T-helper 2 cell treated with Interferon-gamma antibody and Interleukin-4, amounts not matched to agents 5 μg/mL and 100 μg/mL, for 36 hours (primary cell): Measurements from ENCODE around the gene POU2F1.

ENCODE experiments used
- DNase-seq: peaks from one replicate; pipeline ENCODE4 v3.0.0; 2021; ENCODE audit warnings: low spot score
- H3K27ac Mint-ChIP-seq: one replicate; pipeline ENCODE4 v1.8.0; 2021; ENCODE audit warnings: mild to moderate bottlenecking, mixed read lengths
- H3K27me3 Mint-ChIP-seq: one replicate; pipeline ENCODE4 v1.8.0; 2021; ENCODE audit warnings: low read depth, mixed read lengths
- H3K36me3 Mint-ChIP-seq: one replicate; pipeline ENCODE4 v1.8.0; 2021; ENCODE audit warnings: low read depth, mixed read lengths
- H3K4me1 Mint-ChIP-seq: one replicate; pipeline ENCODE4 v1.8.0; 2021; ENCODE audit warnings: low read depth, mixed read lengths
- H3K4me3 Mint-ChIP-seq: one replicate; pipeline ENCODE4 v1.8.0; 2022; ENCODE audit warnings: mild to moderate bottlenecking, moderate library complexity, mixed read lengths
- H3K9me3 Mint-ChIP-seq: one replicate; pipeline ENCODE4 v1.8.0; 2021; ENCODE audit warnings: mixed read lengths

The POU2F1 gene

DNA sequence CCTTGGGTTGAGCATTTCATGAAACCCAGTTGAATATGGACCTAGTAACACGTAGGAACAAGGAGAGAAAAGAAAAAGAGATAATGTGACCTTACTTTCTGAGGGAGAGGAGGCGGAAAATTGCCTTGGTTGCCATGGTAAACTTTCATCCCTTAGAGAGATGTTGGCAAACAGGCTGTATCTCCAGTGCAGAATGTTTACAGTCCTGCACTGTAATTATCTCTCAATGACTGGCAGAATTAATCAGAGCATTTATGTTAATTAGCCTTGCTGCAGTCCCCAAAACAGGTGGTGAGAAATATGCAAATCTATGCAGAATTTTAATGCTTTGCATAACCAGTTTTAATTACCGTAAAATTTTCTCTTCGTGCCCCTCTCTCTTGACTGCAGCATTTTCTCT is 150.3 kb downstream of the POU2F1 start:
- Mint-ChIP-seq H3K27me3 (no peaks in the 10 kb centered on the region), H3K36me3 (peaks cover 8% of the 10 kb centered on the region), H3K4me1 (no peaks in the 10 kb centered on the region), H3K9me3 (no peaks in the 10 kb centered on the region), H3K27ac (no peak overlapping the region), H3K4me3 (no peak overlapping the region)
- DNase-seq = no peak

- Mint-ChIP-seq H3K27ac (no peak overlapping the region), H3K9me3 (no peaks in the 10 kb centered on the region), H3K27me3 (no peaks in the 10 kb centered on the region), H3K4me3 (no peak overlapping the region), H3K4me1 (no peaks in the 10 kb centered on the region), H3K36me3 (peaks cover 8% of the 10 kb centered on the region)
- no peak for DNase-seq
Measured at GRCh38 chr1:167373398-167373797, 152.7 kb downstream of the POU2F1 start.

- Mint-ChIP-seq H3K27ac (no peak overlapping the region), H3K9me3 (no peaks in the 10 kb centered on the region), H3K4me1 (no peaks in the 10 kb centered on the region), H3K36me3 (peaks cover 8% of the 10 kb centered on the region), H3K27me3 (no peaks in the 10 kb centered on the region), H3K4me3 (no peak overlapping the region)
- no peak for DNase-seq
Measured at GRCh38 chr1:167373986-167374385, 153.3 kb downstream of the POU2F1 start.

GRCh38 chr1:167375949-167376348 is 155.3 kb downstream of the POU2F1 start:
- no peaks in the 10 kb centered on the region for H3K4me1 Mint-ChIP-seq
- no peaks in the 10 kb centered on the region for H3K27me3 Mint-ChIP-seq
- H3K4me3 Mint-ChIP-seq = no peak overlapping the region
- H3K36me3 Mint-ChIP-seq = peaks cover 12% of the 10 kb centered on the region
- H3K9me3 Mint-ChIP-seq = no peaks in the 10 kb centered on the region
- no peak for DNase-seq
- no peak overlapping the region for H3K27ac Mint-ChIP-seq

GRCh38 chr1:167387251-167387910 is 166.7 kb downstream of the POU2F1 start:
- Mint-ChIP-seq H3K36me3 (peaks cover 14% of the 10 kb centered on the region), H3K4me3 (no peak overlapping the region), H3K27ac (no peak overlapping the region), H3K9me3 (no peaks in the 10 kb centered on the region), H3K4me1 (no peaks in the 10 kb centered on the region), H3K27me3 (no peaks in the 10 kb centered on the region)
- DNase-seq = no peak

GRCh38 chr1:167388976-167389375 is 168.3 kb downstream of the POU2F1 start:
- no peak for DNase-seq
- Mint-ChIP-seq H3K27me3 (no peaks in the 10 kb centered on the region), H3K9me3 (no peaks in the 10 kb centered on the region), H3K4me3 (no peak overlapping the region), H3K27ac (no peak overlapping the region), H3K36me3 (peaks cover 14% of the 10 kb centered on the region), H3K4me1 (no peaks in the 10 kb centered on the region)

GRCh38 chr1:167392200-167392696 is 171.6 kb downstream of the POU2F1 start:
- no peak for DNase-seq
- Mint-ChIP-seq H3K4me3 (no peak overlapping the region), H3K27me3 (no peaks in the 10 kb centered on the region), H3K27ac (no peak overlapping the region), H3K36me3 (peaks cover 2% of the 10 kb centered on the region), H3K4me1 (no peaks in the 10 kb centered on the region), H3K9me3 (no peaks in the 10 kb centered on the region)

- Mint-ChIP-seq H3K36me3 (peaks cover 20% of the 10 kb centered on the region), H3K4me3 (no peak overlapping the region), H3K27ac (no peak overlapping the region)
Measured at GRCh38 chr1:167400359-167400953, 179.8 kb downstream of the POU2F1 start.

GRCh38 chr1:167401260-167401873 is 180.7 kb downstream of the POU2F1 start:
- Mint-ChIP-seq H3K27me3 (no peaks in the 10 kb centered on the region), H3K27ac (no peak overlapping the region), H3K4me1 (no peaks in the 10 kb centered on the region), H3K36me3 (peaks cover 20% of the 10 kb centered on the region), H3K9me3 (no peaks in the 10 kb centered on the region), H3K4me3 (no peak overlapping the region)
- peak; percentile 30 for DNase-seq

More at GRCh38 chr1:167400359-167400953, 179.8 kb downstream of the POU2F1 start:
- no peaks in the 10 kb centered on the region for H3K9me3 Mint-ChIP-seq
- no peaks in the 10 kb centered on the region for H3K27me3 Mint-ChIP-seq
- no peaks in the 10 kb centered on the region for H3K4me1 Mint-ChIP-seq
- no peak for DNase-seq

GRCh38 chr1:167404161-167404888 is 183.6 kb downstream of the POU2F1 start:
- DNase-seq = no peak
- H3K36me3 Mint-ChIP-seq = peaks cover 14% of the 10 kb centered on the region
- H3K27me3 Mint-ChIP-seq = no peaks in the 10 kb centered on the region
- no peaks in the 10 kb centered on the region for H3K9me3 Mint-ChIP-seq
- H3K4me3 Mint-ChIP-seq = no peak overlapping the region
- no peak overlapping the region for H3K27ac Mint-ChIP-seq
- no peaks in the 10 kb centered on the region for H3K4me1 Mint-ChIP-seq

- H3K4me3 Mint-ChIP-seq = no peak overlapping the region
- H3K27ac Mint-ChIP-seq = no peak overlapping the region
- no peaks in the 10 kb centered on the region for H3K9me3 Mint-ChIP-seq
- H3K27me3 Mint-ChIP-seq = no peaks in the 10 kb centered on the region
- H3K36me3 Mint-ChIP-seq = peaks cover 14% of the 10 kb centered on the region
- H3K4me1 Mint-ChIP-seq = no peaks in the 10 kb centered on the region
- DNase-seq = no peak
Measured at GRCh38 chr1:167404908-167405307, 184.2 kb downstream of the POU2F1 start.

DNA sequence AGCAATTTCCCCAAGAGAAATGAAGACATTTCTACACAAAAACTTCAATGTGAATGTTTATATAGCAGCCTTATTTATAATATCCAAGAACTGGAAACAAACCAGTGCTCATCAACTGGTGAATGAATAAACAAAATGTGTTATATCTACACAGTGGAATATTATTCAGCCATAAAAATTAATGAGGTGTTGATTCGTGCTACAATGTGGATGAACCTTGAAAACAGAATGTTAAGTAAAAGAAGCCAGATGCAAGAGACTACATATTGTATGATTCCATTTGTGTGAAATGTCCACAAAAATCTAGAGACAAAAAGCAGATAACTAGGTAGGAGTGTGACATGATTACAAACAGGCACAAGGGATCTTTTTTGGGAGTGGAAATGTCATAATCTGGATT is 187.7 kb downstream of the POU2F1 start:
- Mint-ChIP-seq H3K4me1 (peaks cover 8% of the 10 kb centered on the region), H3K4me3 (no peak overlapping the region), H3K27ac (no peak overlapping the region), H3K9me3 (no peaks in the 10 kb centered on the region), H3K27me3 (no peaks in the 10 kb centered on the region), H3K36me3 (peaks cover 18% of the 10 kb centered on the region)
- DNase-seq = no peak

DNA sequence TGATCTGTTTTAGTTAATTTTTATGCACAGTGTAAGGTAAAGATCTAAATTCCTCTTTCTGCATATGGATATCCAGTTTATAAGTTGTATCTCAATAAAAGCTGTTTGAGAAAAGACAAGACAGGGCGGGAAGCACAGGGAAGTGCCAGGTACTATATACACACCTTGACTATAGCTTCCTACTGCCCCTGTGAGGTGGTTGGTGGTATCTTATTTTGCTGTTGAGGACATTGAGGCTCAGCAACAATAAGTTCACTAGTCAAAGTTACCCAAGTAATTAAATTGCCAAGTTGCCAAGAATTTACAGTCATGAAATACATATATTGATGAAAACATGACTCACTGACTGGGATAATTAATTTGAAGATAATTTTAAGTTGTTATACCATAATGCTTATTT is 188.5 kb downstream of the POU2F1 start:
- Mint-ChIP-seq H3K9me3 (no peaks in the 10 kb centered on the region), H3K4me1 (peaks cover 8% of the 10 kb centered on the region), H3K36me3 (peaks cover 15% of the 10 kb centered on the region), H3K27ac (no peak overlapping the region), H3K27me3 (no peaks in the 10 kb centered on the region), H3K4me3 (no peak overlapping the region)
- DNase-seq = no peak

GRCh38 chr1:167412072-167412471 is 191.4 kb downstream of the POU2F1 start:
- Mint-ChIP-seq H3K4me3 (no peak overlapping the region), H3K36me3 (peaks cover 18% of the 10 kb centered on the region), H3K4me1 (peaks cover 9% of the 10 kb centered on the region), H3K27me3 (no peaks in the 10 kb centered on the region), H3K27ac (no peak overlapping the region), H3K9me3 (no peaks in the 10 kb centered on the region)
- no peak for DNase-seq
